Liver (tissue), 9 donors: ENCODE data around the gene ZACN. TPM values are rescaled to one million over a fixed set of nuclear protein-coding genes. Genes with fewer than 3 reads are reported as not detected.

Experiments used
- DNase-seq: peaks from one replicate; pipeline ENCODE4 v3.0.0-alpha.2; 2017; ENCODE audit warnings: low spot score
- H3K27ac ChIP-seq, 2 donors: one replicate each; pipeline ENCODE4 v1.7.0; 2013; ENCODE audit warnings: inconsistent platforms in 2 of 2, low read length in 2 of 2, control low read depth in 1 of 2, low read depth in 1 of 2, mild to moderate bottlenecking in 1 of 2
- H3K27me3 ChIP-seq, 4 donors: one replicate each; pipeline versions ENCODE4 v1.6.1 to v1.7.0; 2013; ENCODE audit warnings: low read length in 3 of 4, inconsistent platforms in 1 of 4, mild to moderate bottlenecking in 1 of 4, moderate library complexity in 1 of 4; ENCODE audit not compliant: control insufficient read depth in 4 of 4, insufficient read depth in 4 of 4
- H3K36me3 ChIP-seq, 4 donors: one replicate each; pipeline versions ENCODE4 v1.6.1 to v1.7.0; 2013; ENCODE audit warnings: low read length in 3 of 4, mild to moderate bottlenecking in 3 of 4, low read depth in 1 of 4, moderate library complexity in 1 of 4; ENCODE audit not compliant: control insufficient read depth in 4 of 4, insufficient read depth in 3 of 4
- H3K4me1 ChIP-seq, 4 donors: one replicate each; pipeline versions ENCODE4 v1.6.1 to v1.7.0; 2013; ENCODE audit warnings: low read length in 3 of 4, mild to moderate bottlenecking in 3 of 4, moderate library complexity in 1 of 4; ENCODE audit not compliant: control insufficient read depth in 4 of 4, insufficient read depth in 4 of 4
- H3K4me3 ChIP-seq, 3 donors: one replicate each; pipeline versions ENCODE4 v1.6.1 to v1.7.0; 2013; ENCODE audit warnings: low read length in 3 of 3, control low read depth in 1 of 3, low read depth in 1 of 3, mild to moderate bottlenecking in 1 of 3
- H3K9ac ChIP-seq, 2 donors: one replicate each; pipeline ENCODE4 v1.7.0; 2013; ENCODE audit warnings: low read length in 2 of 2, mild to moderate bottlenecking in 2 of 2, moderate library complexity in 2 of 2, control low read depth in 1 of 2, low read depth in 1 of 2
- H3K9me3 ChIP-seq, 4 donors: one replicate each; pipeline versions ENCODE4 v1.6.1 to v1.7.0; 2013; ENCODE audit warnings: low read length in 3 of 4; ENCODE audit not compliant: control insufficient read depth in 4 of 4
- EGR1 ChIP-seq, 2 donors: IDR thresholded peaks; 2 replicates each; pipeline ENCODE4 v1.6.1; 2016 to 2018; ENCODE audit warnings: antibody characterized with exemption in 2 of 2, low read depth in 2 of 2
- FOXA1 ChIP-seq: IDR thresholded peaks from 2 replicates; pipeline ENCODE4 v1.6.1; 2016; ENCODE audit warnings: antibody characterized with exemption
- FOXA2 ChIP-seq: IDR thresholded peaks from 2 replicates; pipeline ENCODE4 v1.6.1; 2016; ENCODE audit warnings: antibody characterized with exemption
- GABPA ChIP-seq, 2 donors: IDR thresholded peaks in 1 of 2; conservative IDR thresholded peaks in 1 of 2; 2 replicates each; pipeline ENCODE4 v1.6.1; 2016; ENCODE audit warnings: antibody characterized with exemption in 2 of 2, mild to moderate bottlenecking in 1 of 2, moderate library complexity in 1 of 2
- HNF4A ChIP-seq, 2 donors: conservative IDR thresholded peaks; 2 replicates each; pipeline ENCODE4 v1.6.1; 2016; ENCODE audit warnings: antibody characterized with exemption in 2 of 2, mild to moderate bottlenecking in 2 of 2
- HNF4G ChIP-seq: IDR thresholded peaks from 2 replicates; pipeline ENCODE4 v1.6.1; 2016; ENCODE audit warnings: antibody characterized with exemption
- JUND ChIP-seq, 2 donors: IDR thresholded peaks; 2 replicates each; pipeline ENCODE4 v1.6.1; 2016; ENCODE audit warnings: antibody characterized with exemption in 2 of 2
- NR2F2 ChIP-seq: IDR thresholded peaks from 2 replicates; pipeline ENCODE4 v1.6.1; 2016; ENCODE audit warnings: antibody characterized with exemption
- RXRA ChIP-seq, 2 donors: IDR thresholded peaks; 2 replicates each; pipeline ENCODE4 v1.6.1; 2017 to 2018; ENCODE audit warnings: antibody characterized with exemption in 2 of 2, mild to moderate bottlenecking in 1 of 2
- SP1 ChIP-seq: IDR thresholded peaks from 2 replicates; pipeline ENCODE4 v1.6.1; 2018; ENCODE audit warnings: antibody characterized with exemption, mild to moderate bottlenecking
- TAF1 ChIP-seq: conservative IDR thresholded peaks from 2 replicates; pipeline ENCODE4 v1.6.1; 2016; ENCODE audit warnings: antibody characterized with exemption, mild to moderate bottlenecking
- YY1 ChIP-seq: IDR thresholded peaks from 2 replicates; pipeline ENCODE4 v1.6.1; 2016; ENCODE audit warnings: antibody characterized with exemption, mild to moderate bottlenecking
- WGBS: extraction: QIAGEN DNeasy Blood & Tissue Kit; methylation state at CpG from one replicate; pipeline ENCODE4 v1.1.7; 2013; 5-methylcytosine and 5-hydroxymethylcytosine counted together
- polyA plus RNA-seq, 2 donors: library from polyadenylated mRNA; stranded (reverse) in 1 of 2; unstranded in 1 of 2; fragments of 200-250 nt in 1 of 2; fragments of >200 nt in 1 of 2; fragmentation: Nextera tagmentation in 1 of 2; extraction: Ambion mirVana in 1 of 2; gene quantifications; one replicate each; pipeline versions ENCODE4 v1.2.1 to v1.2.3, GENCODE V29; 2013 to 2015
- total RNA-seq, 2 donors: library from RNA; depleted of rRNA; stranded (reverse); fragments of >200 nt; gene quantifications; one replicate each; pipeline ENCODE4 v1.2.3, GENCODE V29; 2014
- TF ChIP-seq, protein P1 (sequence below): IDR thresholded peaks from 2 replicates; pipeline ENCODE4 v1.6.1; 2016; ENCODE audit warnings: antibody characterized with exemption
- TF ChIP-seq, protein P2 (sequence below): IDR thresholded peaks from 2 replicates; pipeline ENCODE4 v1.6.1; 2016; ENCODE audit warnings: antibody characterized with exemption, mild to moderate bottlenecking
- TF ChIP-seq, protein P3 (sequence below): fragments of 150-350 bp; IDR thresholded peaks from 2 replicates; pipeline ENCODE4 v1.5.1; 2017; ENCODE audit warnings: improper control_type of control experiment, low read depth, low read length; ENCODE audit not compliant: missing input control
- TF ChIP-seq, protein P4 (sequence below): IDR thresholded peaks from 2 replicates; pipeline ENCODE4 v1.6.1; 2016; ENCODE audit warnings: antibody characterized with exemption
- donor health status: healthy.
- donor health status: healthy.
- donor health status: healthy.
- donor health status: healthy.
- donor health status: healthy.

ZACN gene
- total and polyA plus RNA-seq, 4 donors = 0.35 to 1.9 TPM; not detected in 2

DNA sequence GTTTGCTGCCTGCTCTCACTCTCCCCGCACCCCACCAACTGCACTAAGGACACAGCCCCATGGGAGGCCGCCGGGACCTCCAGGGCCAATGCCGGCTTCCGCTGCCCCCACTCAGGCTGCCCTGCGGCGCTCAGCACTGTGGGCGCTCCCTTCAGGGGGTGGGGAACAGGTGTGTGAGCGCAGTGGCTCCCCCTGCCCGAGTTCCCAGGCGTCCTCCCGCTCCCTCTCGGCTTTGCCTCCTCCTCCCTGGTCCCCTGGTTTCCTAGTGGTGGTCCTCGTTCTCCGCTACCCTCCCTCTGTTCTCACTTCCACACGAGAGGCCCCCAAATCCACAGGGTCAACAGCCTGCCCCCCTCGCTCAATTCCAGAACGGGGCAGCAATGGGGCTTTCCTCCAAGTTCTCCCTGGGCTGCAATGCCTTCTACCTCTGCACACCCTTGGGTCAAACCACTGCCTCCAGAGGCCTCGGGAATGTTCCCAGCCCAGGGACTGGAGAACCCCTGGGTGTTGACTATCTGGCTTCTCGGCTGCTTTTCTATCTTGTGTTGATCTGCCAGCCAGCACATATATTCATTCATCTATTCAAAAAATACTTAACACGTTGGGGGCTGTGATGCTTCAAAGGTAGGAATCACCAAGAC lies 52.2 kb downstream of the ZACN start:
- TF ChIP-seq NR2F2 (no peak), GABPA (IDR thresholded peaks at IDR 0.05 in 1 of 2, conservative IDR thresholded peaks at IDR 0.05 in 1 of 2) (no peak), HNF4G (no peak), EGR1 (IDR thresholded peaks at IDR 0.05; ENCODE audit: low read depth in 2 of 2) (no peak)
- TF ChIP-seq, protein P1, sequence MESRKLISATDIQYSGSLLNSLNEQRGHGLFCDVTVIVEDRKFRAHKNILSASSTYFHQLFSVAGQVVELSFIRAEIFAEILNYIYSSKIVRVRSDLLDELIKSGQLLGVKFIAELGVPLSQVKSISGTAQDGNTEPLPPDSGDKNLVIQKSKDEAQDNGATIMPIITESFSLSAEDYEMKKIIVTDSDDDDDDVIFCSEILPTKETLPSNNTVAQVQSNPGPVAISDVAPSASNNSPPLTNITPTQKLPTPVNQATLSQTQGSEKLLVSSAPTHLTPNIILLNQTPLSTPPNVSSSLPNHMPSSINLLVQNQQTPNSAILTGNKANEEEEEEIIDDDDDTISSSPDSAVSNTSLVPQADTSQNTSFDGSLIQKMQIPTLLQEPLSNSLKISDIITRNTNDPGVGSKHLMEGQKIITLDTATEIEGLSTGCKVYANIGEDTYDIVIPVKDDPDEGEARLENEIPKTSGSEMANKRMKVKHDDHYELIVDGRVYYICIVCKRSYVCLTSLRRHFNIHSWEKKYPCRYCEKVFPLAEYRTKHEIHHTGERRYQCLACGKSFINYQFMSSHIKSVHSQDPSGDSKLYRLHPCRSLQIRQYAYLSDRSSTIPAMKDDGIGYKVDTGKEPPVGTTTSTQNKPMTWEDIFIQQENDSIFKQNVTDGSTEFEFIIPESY = no peak
- no peak overlapping the region for H3K9ac ChIP-seq
- no peak overlapping the region for H3K4me3 ChIP-seq
- 86% methylated on average over 21 of the region's 21 CpGs for WGBS
- DNase-seq = no peak
- no peak overlapping the region for H3K27ac ChIP-seq
- no peaks in the 10 kb centered on the region for H3K27me3 ChIP-seq
- H3K4me1 ChIP-seq = no peaks in the 10 kb centered on the region
- H3K9me3 ChIP-seq = no peaks in the 10 kb centered on the region
- no peaks in the 10 kb centered on the region for H3K36me3 ChIP-seq

DNA sequence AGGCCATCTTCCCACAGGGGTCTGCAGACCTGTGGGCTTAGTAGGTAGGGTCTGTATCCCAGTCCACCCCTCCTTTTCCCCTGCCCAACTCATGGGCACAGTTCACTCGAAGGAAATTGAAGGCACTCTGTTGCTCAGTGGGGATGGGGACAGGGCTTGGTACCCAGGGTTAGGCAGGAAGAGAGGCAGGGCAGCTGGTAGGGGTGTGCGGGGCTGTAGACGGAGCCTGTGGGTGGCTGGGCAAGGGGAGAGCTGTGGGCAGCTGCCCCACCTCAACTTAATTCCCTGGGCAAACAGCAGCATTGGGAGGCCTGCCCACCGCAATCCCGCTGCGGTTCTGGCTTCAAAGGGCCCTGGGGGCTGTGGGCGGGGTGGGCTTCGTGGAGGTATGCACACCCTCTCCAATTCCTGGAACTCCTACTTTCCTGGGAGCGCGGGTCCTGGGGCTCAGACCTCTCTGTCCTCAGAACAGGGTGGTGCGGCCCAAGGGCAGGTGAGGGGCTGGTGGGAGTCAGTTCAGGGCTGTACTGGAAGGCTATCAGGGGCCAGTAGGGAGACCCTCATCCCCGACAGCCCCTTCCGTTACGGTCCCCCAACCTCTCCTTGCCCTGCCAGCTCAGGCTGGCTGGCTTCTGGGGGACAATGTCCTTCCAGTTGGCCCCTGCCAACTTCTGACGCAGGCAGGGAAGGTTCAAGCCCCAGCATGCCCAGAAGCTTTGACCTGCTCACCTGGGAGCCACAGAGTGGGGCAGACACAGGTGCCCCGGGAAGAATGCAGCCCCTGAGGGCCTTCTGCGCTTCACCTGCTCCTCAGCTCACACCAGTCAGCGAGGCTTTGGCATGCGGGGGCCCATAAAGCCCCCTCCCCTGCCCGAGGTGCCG lies 53.0 kb downstream of the ZACN start:
- Histone ChIP-seq H3K9ac (no peak overlapping the region), H3K4me3 (no peak overlapping the region), H3K4me1 (no peaks in the 10 kb centered on the region), H3K36me3 (no peaks in the 10 kb centered on the region), H3K9me3 (no peaks in the 10 kb centered on the region), H3K27ac (no peak overlapping the region), H3K27me3 (no peaks in the 10 kb centered on the region)
- TF ChIP-seq FOXA1 (no peak), EGR1 (IDR thresholded peaks at IDR 0.05; ENCODE audit: low read depth in 2 of 2) (no peak), YY1 (no peak), GABPA (IDR thresholded peaks at IDR 0.05 in 1 of 2, conservative IDR thresholded peaks at IDR 0.05 in 1 of 2) (no peak), FOXA2 (no peak), HNF4A (conservative IDR thresholded peaks at IDR 0.05) (no peak), HNF4G (no peak), JUND (IDR thresholded peaks at IDR 0.05) (no peak), SP1 (no peak), TAF1 (no peak), RXRA (IDR thresholded peaks at IDR 0.05) (no peak)
- TF ChIP-seq, protein P2, sequence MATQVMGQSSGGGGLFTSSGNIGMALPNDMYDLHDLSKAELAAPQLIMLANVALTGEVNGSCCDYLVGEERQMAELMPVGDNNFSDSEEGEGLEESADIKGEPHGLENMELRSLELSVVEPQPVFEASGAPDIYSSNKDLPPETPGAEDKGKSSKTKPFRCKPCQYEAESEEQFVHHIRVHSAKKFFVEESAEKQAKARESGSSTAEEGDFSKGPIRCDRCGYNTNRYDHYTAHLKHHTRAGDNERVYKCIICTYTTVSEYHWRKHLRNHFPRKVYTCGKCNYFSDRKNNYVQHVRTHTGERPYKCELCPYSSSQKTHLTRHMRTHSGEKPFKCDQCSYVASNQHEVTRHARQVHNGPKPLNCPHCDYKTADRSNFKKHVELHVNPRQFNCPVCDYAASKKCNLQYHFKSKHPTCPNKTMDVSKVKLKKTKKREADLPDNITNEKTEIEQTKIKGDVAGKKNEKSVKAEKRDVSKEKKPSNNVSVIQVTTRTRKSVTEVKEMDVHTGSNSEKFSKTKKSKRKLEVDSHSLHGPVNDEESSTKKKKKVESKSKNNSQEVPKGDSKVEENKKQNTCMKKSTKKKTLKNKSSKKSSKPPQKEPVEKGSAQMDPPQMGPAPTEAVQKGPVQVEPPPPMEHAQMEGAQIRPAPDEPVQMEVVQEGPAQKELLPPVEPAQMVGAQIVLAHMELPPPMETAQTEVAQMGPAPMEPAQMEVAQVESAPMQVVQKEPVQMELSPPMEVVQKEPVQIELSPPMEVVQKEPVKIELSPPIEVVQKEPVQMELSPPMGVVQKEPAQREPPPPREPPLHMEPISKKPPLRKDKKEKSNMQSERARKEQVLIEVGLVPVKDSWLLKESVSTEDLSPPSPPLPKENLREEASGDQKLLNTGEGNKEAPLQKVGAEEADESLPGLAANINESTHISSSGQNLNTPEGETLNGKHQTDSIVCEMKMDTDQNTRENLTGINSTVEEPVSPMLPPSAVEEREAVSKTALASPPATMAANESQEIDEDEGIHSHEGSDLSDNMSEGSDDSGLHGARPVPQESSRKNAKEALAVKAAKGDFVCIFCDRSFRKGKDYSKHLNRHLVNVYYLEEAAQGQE = no peak
- TF ChIP-seq, protein P1 = no peak
- TF ChIP-seq, protein P3, sequence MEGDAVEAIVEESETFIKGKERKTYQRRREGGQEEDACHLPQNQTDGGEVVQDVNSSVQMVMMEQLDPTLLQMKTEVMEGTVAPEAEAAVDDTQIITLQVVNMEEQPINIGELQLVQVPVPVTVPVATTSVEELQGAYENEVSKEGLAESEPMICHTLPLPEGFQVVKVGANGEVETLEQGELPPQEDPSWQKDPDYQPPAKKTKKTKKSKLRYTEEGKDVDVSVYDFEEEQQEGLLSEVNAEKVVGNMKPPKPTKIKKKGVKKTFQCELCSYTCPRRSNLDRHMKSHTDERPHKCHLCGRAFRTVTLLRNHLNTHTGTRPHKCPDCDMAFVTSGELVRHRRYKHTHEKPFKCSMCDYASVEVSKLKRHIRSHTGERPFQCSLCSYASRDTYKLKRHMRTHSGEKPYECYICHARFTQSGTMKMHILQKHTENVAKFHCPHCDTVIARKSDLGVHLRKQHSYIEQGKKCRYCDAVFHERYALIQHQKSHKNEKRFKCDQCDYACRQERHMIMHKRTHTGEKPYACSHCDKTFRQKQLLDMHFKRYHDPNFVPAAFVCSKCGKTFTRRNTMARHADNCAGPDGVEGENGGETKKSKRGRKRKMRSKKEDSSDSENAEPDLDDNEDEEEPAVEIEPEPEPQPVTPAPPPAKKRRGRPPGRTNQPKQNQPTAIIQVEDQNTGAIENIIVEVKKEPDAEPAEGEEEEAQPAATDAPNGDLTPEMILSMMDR = no peak
- TF ChIP-seq, protein P4, sequence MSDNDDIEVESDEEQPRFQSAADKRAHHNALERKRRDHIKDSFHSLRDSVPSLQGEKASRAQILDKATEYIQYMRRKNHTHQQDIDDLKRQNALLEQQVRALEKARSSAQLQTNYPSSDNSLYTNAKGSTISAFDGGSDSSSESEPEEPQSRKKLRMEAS = no peak
- WGBS = 74% methylated on average over 21 of the region's 21 CpGs
- no peak for DNase-seq
